Omental fat pad (tissue), 4 donors: ENCODE measurements around the gene PASK. TPM values are rescaled to one million over a fixed set of nuclear protein-coding genes. Genes with fewer than 3 reads are reported as not detected.

Experiments
- ATAC-seq: fragments of 150-250 bp; one replicate; pipeline ENCODE4 v1.9.1; 2016; ENCODE audit warnings: mild to moderate bottlenecking, moderate library complexity; ENCODE audit not compliant: low FRiP score
- DNase-seq: peaks from one replicate; pipeline ENCODE4 v3.0.0-alpha.2; 2019; ENCODE audit warnings: low spot score
- total RNA-seq, 4 donors: library from RNA; depleted of rRNA; stranded (reverse); fragments of >200 nt; gene quantifications; one replicate each; pipeline ENCODE4 v1.1.0, GENCODE V29; 2016
- TF ChIP-seq, protein P1 (sequence below), 3 donors: fragments of 450-650 bp; IDR thresholded peaks; one replicate each; pipeline ENCODE4 v1.5.1; 2016 to 2017; ENCODE audit warnings: antibody characterized with exemption in 3 of 3, mild to moderate bottlenecking in 3 of 3, moderate library complexity in 2 of 3

Gene PASK
- total RNA-seq, 4 donors from 2014 or later: 2.1 to 7.3 (median 6.1) TPM

DNA sequence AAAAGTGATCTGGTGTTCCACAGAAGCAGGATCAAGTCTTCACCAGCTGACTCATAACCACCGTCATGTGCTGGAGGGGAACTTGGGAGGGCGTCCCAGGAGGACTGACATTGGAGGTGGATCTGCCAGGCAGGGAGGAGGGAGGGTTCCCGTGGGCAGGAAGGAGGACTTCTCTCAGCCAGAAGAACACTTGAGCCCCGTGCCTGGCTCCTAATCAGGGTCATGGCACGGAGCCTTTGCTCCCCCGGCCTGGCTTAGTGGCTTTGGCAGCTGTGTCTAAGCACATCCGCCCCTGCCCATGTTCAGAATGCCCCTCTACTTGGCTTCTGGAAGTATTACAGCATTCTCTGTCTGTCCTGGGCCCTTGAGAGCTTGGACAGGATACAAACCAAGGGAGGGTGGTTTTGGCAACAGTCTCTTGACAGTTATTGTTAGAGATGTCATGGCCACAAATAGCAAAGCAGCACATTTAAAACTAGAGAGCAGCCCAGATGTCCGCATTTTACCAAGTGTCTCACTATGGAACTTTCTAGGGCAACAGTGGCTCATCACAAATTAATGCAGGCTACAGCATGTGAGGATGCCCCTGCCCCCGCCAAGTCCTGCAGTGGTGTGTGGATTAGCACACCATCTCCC, 12.5 kb upstream of the PASK start:
- TF ChIP-seq, protein P1, sequence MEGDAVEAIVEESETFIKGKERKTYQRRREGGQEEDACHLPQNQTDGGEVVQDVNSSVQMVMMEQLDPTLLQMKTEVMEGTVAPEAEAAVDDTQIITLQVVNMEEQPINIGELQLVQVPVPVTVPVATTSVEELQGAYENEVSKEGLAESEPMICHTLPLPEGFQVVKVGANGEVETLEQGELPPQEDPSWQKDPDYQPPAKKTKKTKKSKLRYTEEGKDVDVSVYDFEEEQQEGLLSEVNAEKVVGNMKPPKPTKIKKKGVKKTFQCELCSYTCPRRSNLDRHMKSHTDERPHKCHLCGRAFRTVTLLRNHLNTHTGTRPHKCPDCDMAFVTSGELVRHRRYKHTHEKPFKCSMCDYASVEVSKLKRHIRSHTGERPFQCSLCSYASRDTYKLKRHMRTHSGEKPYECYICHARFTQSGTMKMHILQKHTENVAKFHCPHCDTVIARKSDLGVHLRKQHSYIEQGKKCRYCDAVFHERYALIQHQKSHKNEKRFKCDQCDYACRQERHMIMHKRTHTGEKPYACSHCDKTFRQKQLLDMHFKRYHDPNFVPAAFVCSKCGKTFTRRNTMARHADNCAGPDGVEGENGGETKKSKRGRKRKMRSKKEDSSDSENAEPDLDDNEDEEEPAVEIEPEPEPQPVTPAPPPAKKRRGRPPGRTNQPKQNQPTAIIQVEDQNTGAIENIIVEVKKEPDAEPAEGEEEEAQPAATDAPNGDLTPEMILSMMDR (IDR thresholded peaks at IDR 0.05): no peak
- ATAC-seq: peak; percentile 46
- DNase-seq: peak; percentile 29

DNA sequence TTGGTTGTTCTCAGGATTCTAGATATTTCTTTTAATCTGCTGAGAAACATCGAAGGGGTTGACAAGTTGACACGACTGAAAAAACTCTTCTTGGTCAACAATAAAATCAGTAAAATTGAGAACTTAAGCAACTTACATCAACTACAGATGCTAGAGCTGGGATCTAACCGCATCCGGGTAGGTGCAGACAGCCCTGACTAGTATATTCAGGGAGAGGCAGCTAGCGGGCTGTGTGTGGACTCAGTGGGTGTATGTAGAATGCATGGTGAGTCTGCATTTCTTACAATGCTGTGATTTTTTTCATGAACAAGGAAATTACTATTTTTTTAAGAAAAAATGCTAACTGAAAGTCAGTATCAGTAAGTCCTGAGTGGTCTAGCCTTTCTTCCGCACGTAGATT, 11.0 kb upstream of the PASK start:
- ATAC-seq (no peak), DNase-seq (no peak)
- TF ChIP-seq, protein P1 (IDR thresholded peaks at IDR 0.05): no peak

DNA sequence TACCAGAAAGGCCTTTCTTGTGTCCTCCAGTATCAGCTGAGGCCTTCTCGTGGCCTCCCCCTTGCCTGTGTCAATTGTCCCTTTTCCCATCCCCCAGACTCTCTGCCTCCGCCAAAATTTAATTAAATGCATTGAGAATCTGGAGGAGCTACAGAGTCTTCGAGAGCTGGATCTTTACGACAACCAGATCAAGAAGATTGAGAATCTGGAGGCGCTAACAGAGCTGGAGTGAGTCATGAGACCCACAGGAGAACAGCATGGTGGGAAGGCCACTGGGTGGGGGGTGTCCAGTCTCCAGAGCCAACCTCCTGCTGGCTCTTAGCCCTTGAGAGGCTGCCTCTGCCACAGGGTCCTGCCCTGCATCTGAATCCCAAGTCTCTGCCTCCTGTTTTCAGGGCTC, 9.8 kb upstream of the PASK start:
- TF ChIP-seq, protein P1 (IDR thresholded peaks at IDR 0.05): no peak
- DNase-seq: no peak
- no peak for ATAC-seq

DNA sequence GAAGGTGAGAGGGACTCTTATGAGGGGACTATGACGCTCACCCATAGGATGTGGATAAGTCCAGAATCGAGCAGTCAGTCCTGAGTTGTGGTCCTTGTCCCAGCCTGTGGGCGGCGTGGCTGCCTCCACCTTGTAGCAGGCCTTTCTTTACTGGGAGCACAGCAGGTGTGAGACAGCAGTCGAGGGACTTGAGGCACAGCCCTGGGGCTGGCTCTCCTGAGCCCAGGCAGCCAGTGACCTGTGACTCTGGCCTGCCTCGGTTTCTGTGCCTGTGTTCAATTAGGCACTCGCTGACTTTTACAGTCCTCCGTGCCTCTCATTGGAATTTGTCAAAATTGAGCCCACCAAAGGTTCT, 9.3 kb upstream of the PASK start:
- TF ChIP-seq, protein P1 (IDR thresholded peaks at IDR 0.05): no peak
- no peak for DNase-seq
- no peak for ATAC-seq

DNA sequence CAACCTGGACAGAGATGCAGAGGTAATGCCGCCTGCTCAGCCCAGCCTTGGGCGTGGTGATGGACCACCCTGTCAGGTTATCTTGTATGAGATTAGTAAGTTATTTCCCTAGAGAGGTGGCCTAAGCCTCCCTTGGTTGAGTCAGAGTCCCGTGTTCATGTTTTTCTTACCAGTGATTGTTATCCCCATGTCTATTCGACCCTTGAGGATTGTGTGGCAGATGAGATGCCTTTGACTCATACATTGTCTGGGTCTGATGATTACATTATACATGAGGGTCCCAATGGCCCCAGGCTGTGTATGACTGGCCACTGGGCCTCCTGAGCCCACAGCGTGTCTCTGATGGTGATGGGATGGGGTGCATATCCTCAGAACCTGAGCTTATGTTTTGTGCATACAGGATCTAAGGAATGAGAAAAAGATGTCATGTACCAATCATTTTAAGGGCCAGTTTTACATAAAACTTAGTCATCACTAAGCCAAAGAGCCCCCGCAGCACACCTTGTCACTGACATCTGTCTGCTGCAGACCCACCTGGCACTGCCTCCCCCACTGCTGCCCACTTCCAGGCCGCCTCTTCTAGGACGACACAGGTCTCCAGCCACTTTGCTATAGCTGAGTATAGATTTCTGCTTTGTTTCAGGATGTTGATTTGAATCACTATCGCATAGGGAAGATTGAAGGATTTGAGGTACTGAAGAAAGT, 8.7 kb upstream of the PASK start:
- TF ChIP-seq, protein P1 (IDR thresholded peaks at IDR 0.05): no peak
- no peak for ATAC-seq
- DNase-seq: no peak

DNA sequence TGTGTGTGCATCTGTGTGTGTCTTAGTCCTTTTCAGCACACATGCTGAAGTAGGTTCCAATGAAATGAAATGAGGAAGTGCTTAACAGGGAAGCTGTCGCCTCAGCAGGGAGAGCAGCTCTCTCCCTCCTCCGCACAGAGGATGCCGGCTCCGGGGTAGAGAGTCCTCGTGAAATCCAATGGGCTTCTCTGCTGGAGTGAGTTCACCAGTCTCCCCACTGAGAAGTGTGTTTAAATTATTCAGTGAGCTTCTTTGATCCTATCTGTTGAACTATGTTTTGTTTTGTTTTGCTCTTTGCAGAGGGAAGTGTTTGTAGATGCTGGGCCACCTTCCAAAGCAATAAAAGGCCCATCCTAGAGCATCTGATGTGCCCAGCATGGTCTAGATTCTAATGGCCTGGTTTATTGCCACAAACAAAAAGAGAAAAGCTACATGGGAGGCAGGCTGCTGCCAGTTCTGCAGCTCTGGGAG, 7.7 kb upstream of the PASK start:
- no peak for DNase-seq
- TF ChIP-seq, protein P1 (IDR thresholded peaks at IDR 0.05): no peak
- no peak for ATAC-seq

DNA sequence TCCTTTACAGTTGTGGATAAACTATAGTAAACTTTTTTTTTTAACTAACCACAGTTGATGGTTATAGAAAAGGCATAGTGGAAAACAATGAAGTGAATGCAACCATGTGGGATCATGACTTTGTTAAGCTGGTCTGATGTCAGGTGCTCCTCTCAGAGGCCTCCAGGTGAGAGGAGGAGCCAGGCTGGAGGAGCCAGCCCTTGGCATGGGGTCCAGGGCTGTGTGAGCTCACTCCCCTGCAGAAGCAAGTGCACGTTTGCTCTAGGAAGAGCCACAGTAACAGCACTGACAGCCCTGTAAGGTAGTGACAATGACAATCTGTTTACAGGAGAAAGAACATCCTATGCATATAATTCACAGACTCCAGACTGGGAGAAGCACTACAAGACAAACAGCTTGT, 6.7 kb upstream of the PASK start:
- TF ChIP-seq, protein P1 (IDR thresholded peaks at IDR 0.05): no peak
- ATAC-seq (no peak), DNase-seq (no peak)
